Measurements from ENCODE around the gene RNF217.

RNF217 gene

DNA sequence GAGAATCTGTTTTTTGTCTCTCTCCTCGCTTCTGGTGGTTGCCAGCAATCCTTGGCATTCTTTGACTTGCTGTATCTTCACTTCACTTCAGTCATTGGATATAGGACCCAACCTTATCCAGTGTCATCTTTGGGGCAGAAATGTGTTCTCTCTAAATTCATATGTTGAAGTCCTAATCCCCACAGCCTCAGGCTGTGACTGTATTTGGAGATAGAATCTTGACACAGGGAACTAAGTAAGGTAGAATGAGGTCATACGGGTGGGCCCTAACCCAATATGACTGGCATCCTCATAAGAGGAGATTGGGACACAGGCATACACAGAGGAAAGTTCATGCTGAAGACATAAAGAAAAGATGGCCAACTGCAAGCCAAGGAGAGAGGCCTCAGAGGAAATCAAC is 139.4 kb downstream of the RNF217 start:
- no peak for DNase-seq (ENCODE audit: insufficient read length, low spot score)
- FAIRE-seq: no peak
- TF ChIP-seq, protein P1, sequence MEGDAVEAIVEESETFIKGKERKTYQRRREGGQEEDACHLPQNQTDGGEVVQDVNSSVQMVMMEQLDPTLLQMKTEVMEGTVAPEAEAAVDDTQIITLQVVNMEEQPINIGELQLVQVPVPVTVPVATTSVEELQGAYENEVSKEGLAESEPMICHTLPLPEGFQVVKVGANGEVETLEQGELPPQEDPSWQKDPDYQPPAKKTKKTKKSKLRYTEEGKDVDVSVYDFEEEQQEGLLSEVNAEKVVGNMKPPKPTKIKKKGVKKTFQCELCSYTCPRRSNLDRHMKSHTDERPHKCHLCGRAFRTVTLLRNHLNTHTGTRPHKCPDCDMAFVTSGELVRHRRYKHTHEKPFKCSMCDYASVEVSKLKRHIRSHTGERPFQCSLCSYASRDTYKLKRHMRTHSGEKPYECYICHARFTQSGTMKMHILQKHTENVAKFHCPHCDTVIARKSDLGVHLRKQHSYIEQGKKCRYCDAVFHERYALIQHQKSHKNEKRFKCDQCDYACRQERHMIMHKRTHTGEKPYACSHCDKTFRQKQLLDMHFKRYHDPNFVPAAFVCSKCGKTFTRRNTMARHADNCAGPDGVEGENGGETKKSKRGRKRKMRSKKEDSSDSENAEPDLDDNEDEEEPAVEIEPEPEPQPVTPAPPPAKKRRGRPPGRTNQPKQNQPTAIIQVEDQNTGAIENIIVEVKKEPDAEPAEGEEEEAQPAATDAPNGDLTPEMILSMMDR (IDR thresholded peaks at IDR 0.05; ENCODE audit: insufficient read depth, missing control alignments): no peak

DNA sequence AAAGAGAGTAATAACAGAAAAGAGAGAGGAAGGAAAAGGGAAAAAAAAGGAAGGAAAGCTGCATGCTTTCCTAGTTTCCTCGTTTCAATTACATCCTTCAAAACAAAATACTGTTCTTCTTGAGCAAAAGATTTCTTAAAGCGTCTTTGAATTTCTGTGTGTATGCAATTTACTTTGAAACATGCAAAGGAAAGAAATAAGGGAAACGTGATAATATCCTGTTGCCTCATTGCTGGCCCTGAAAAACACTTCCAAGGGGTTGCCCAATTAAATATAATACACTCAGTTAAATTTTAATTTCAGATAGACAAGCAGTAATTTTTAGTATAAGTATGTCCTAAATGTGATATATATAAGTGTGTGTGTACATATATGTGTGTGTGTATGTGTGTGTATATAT is 140.2 kb downstream of the RNF217 start:
- TF ChIP-seq, protein P1 (IDR thresholded peaks at IDR 0.05; ENCODE audit: insufficient read depth, missing control alignments): no peak
- FAIRE-seq: no peak

DNA sequence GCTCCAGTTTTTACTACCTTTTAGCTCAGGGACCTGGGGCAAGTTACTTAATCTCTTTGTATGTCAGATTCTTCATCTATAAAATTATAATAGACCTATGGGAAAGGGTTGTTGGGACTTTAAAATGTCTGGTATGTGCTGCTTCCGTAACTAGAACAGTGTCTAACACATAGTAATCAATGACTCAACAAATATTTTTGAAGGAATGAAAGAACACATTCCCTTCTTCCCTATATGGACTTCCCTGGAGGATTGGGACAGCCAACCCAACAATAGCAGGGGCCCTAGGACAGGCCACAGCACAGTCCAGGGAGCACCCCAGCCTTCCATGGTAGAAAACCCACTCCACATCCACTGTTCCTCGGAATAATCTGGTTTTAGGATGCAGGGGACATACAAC is 140.7 kb downstream of the RNF217 start:
- no peak for FAIRE-seq

More for the DNA sequence above, 140.2 kb downstream of the RNF217 start:
- DNase-seq (ENCODE audit: insufficient read length, low spot score): no peak

DNA sequence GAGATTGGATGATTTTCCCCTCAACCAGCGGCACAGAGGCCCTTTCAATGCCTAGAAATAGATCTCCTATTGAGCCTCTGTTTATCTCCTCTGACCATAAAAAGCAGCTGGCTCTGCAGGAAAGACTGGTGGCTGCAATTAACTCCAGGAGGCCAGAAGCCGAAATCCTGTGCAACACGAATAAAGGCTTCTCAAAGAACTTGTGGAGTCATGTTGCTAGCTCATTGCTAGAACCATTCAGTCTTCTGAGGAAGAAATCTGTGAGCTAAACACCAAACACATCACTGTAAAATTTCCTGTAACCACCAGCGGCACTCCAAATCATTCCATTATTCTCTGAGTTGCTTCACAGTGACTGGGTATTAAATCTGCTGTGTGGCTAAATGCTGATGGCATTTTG is 142.2 kb downstream of the RNF217 start:
- FAIRE-seq: no peak
- no peak for DNase-seq (ENCODE audit: insufficient read length, low spot score)
- TF ChIP-seq, protein P1 (IDR thresholded peaks at IDR 0.05; ENCODE audit: insufficient read depth, missing control alignments): no peak

More for the DNA sequence above, 140.7 kb downstream of the RNF217 start:
- TF ChIP-seq, protein P1 (IDR thresholded peaks at IDR 0.05; ENCODE audit: insufficient read depth, missing control alignments): no peak
- DNase-seq (ENCODE audit: insufficient read length, low spot score): no peak

DNA sequence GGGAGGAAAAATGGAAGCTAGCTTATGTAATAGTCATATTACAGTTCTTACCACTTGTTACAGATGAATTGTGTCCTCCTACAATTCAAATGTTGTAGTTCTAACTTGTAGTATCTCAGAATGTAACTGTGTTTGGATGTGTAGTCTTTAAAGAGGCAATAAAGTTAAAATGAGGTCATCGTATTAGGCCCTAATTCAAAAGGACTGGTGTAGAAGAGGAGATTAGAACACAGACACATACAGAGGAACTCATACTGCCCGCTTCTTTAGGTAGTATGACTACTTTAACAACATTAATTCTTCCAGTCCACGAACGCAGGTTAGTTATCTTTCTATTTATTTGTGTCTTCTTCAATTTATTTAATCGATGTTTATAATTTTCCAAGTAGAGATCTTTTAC is 144.8 kb downstream of the RNF217 start:
- DNase-seq (ENCODE audit: insufficient read length, low spot score) (no peak), FAIRE-seq (peak; percentile 67)
- TF ChIP-seq, protein P1 (IDR thresholded peaks at IDR 0.05; ENCODE audit: insufficient read depth, missing control alignments): no peak

DNA sequence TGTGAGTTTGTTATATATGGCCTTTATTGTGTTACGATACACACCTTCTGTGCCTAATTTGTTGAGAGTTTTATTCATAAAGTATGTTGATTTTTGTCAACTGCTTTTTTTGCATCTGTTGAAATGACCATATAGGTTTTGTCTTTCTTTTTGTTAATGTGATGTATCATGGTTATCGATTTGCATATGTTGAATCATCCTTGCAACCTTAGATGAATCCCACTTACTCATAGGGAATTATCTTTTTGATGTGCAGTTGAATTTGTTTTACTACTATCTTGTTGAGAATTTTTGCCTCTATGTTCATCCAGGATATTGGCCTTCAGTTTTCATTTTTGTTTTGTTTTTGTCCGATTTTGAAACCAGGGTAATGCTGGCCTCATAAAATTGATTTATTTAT is 145.7 kb downstream of the RNF217 start:
- no peak for FAIRE-seq
- DNase-seq (ENCODE audit: insufficient read length, low spot score): no peak
- TF ChIP-seq, protein P1 (IDR thresholded peaks at IDR 0.05; ENCODE audit: insufficient read depth, missing control alignments): no peak

DNA sequence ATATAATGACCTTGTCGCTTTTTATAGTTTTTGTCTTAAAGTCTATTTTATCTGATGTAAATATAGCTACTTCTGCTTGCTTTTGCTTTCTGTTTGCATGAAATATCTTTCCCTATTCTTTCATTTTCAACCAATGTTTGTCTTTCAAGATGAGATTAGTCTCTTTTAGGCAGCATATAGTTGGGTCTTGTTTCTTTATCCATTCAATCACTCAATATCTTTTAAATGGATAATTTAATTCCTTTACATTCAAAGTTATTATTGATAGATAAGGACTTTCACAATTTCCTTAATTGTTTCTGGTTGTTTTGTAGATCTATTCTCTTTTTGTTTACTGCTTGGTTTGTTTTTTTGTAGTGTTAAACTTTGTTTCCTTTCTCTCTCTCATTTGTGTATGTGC is 147.8 kb downstream of the RNF217 start:
- FAIRE-seq (no peak), DNase-seq (ENCODE audit: insufficient read length, low spot score) (no peak)
- TF ChIP-seq, protein P1 (IDR thresholded peaks at IDR 0.05; ENCODE audit: insufficient read depth, missing control alignments): no peak
